ENCODE results near the gene MEI4.
A peak's percentile ranks its signal among the peaks of the same experiment; 100 is the strongest.
"Not testable (repeated sequence)": the region's sequence is repeated elsewhere in the genome, so short reads cannot be mapped to it uniquely, and the experiment has no call there.

The MEI4 gene

DNA sequence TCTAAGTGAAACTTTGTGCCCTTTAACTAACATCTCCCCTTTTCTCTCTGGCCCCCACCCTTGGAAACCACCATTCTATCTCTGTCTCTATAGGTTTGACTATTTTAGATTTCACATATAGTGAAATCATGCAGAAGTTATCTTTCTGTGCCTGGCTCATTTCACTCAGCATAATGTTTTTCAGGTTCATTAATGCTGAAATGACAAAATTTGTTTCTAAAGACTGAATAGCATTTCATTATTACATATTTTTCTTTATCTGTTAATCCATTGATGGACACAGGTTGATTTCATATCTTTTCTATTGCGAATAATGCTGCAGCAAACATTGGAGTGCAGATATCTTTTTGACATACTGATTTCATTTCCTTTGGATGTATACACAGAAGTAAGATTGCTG lies 30.7 kb downstream of the MEI4 start:
- no peak overlapping the region for H3K27ac ChIP-seq
- TF ChIP-seq, protein P1, sequence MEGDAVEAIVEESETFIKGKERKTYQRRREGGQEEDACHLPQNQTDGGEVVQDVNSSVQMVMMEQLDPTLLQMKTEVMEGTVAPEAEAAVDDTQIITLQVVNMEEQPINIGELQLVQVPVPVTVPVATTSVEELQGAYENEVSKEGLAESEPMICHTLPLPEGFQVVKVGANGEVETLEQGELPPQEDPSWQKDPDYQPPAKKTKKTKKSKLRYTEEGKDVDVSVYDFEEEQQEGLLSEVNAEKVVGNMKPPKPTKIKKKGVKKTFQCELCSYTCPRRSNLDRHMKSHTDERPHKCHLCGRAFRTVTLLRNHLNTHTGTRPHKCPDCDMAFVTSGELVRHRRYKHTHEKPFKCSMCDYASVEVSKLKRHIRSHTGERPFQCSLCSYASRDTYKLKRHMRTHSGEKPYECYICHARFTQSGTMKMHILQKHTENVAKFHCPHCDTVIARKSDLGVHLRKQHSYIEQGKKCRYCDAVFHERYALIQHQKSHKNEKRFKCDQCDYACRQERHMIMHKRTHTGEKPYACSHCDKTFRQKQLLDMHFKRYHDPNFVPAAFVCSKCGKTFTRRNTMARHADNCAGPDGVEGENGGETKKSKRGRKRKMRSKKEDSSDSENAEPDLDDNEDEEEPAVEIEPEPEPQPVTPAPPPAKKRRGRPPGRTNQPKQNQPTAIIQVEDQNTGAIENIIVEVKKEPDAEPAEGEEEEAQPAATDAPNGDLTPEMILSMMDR (conservative IDR thresholded peaks at IDR 0.05): no peak
- TF ChIP-seq ZFX (IDR thresholded peaks at IDR 0.05): no peak

GRCh38 chr6:77686931-77687330 lies 34.1 kb downstream of the MEI4 start:
- H3K27ac ChIP-seq: no peak overlapping the region
- TF ChIP-seq, protein P1 (conservative IDR thresholded peaks at IDR 0.05): no peak
- TF ChIP-seq ZFX (IDR thresholded peaks at IDR 0.05): no peak

DNA sequence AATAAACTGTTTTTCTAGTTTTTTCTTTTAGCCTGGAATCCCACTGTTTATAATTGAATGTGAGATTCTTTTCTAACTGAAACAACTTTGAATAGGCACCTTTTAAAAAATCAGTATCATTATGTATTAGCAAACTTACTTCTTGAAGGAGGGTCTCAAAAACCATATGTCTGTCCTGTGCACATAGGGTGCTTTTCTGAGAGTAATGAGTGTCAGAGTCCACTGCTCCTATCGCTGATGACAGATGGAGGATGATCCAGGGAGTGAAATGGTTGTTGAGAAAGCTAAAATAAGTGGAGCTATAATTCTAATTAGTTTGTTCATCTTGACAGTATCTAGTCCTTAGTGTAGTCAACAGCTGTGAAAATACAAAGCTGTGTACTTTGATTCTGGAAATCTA lies 35.8 kb downstream of the MEI4 start:
- H3K27ac ChIP-seq: no peak overlapping the region

DNA sequence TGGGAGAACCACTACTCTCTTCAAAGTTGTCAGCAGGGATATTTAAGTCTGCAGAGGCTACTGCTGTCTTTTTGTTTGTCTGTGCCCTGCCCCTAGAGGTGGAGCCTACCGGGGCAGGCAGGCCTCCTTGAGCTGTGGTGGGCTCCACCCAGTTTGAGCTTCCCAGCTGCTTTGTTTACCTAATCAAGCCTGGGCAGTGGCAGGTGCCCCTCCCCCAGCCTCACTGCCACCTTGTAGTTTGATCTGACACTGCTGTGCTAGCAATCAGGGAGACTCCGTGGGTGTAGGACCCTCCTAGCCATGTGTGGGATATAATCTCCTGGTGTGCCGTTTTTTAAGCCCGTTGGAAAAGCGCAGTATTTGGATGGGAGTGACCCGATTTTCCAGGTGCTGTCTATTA lies 47.3 kb downstream of the MEI4 start:
- H3K27ac ChIP-seq: not testable (repeated sequence)

More for the DNA sequence above, 35.8 kb downstream of the MEI4 start:
- no peak for TF ChIP-seq ZFX (IDR thresholded peaks at IDR 0.05)
- TF ChIP-seq, protein P1 (conservative IDR thresholded peaks at IDR 0.05): no peak

DNA sequence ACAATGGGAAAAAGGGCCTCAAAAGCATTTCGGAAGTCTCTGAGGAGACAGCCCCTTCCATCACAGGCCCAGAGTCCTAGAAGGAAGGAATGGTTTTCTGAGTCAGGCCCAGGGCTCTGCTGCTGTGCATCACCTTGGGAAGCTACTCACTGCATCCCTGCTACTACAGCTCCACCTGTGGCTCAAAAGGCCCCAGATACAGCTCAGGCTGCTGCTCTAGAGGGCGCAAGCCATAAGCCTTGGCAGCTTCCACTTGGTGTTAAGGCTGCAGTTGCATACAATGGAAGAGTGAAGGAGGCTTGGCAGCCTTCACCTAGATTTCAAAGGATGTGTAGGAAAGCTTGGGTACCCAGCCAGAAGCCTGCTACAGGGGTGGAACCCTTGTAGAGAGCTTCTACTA lies 54.8 kb downstream of the MEI4 start:
- TF ChIP-seq, protein P1 (conservative IDR thresholded peaks at IDR 0.05): no peak
- TF ChIP-seq ZFX (IDR thresholded peaks at IDR 0.05): no peak
- no peak overlapping the region for H3K27ac ChIP-seq

GRCh38 chr6:77715588-77715987 lies 62.7 kb downstream of the MEI4 start:
- no peak for TF ChIP-seq ZFX (IDR thresholded peaks at IDR 0.05)
- TF ChIP-seq, protein P1 (conservative IDR thresholded peaks at IDR 0.05): no peak
- H3K27ac ChIP-seq: no peak overlapping the region

GRCh38 chr6:77716311-77716710 lies 63.5 kb downstream of the MEI4 start:
- H3K27ac ChIP-seq: no peak overlapping the region
- TF ChIP-seq ZFX (IDR thresholded peaks at IDR 0.05): no peak
- TF ChIP-seq, protein P1 (conservative IDR thresholded peaks at IDR 0.05): no peak

- H3K27ac ChIP-seq: not testable (repeated sequence)
These were observed 83.2 kb downstream of the MEI4 start for GRCh38 chr6:77736010-77736409.

DNA sequence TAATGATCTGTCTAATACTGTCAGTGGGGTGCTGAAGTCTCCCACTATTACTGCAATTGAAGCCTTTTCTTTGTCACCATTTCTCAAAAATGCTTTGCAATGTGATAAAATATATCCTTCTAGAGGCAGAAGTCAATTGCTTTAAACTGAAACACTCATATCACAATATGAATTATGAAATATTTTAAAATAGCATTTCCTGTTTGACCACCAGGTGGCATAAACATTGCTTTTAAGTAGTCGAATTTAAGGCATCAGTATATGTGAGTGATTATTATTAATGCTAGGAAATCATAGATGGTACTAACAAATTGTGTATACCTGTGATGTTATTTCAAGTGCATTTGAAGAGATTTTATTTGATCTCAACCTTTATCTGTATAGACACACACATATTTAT lies 87.5 kb downstream of the MEI4 start:
- no peak overlapping the region for H3K27ac ChIP-seq
- no peak for TF ChIP-seq ZFX (IDR thresholded peaks at IDR 0.05)
- TF ChIP-seq, protein P1 (conservative IDR thresholded peaks at IDR 0.05): peak; percentile 60

DNA sequence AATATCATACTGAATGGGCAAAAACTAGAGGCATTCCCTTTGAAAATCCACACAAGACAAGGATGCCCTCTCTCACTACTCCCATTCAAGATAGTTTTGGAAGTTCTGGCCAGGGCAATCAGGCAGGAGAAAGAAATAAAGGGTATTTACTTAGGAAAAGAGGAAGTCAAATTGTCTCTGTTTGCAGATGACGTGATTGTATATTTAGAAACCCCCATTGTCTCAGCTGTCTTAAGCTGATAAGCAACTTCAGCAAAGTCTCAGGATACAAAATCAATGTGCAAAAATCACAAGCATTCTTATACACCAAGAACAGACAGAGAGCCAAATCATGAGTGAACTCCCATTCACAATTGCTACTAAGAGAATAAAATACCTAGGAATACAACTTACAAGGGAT lies 99.3 kb downstream of the MEI4 start:
- H3K27ac ChIP-seq: not testable (repeated sequence)

All from C4-2B (cell line).